Keratinocyte (primary cell): ENCODE data around the gene OR2V2.

Experiments used
- EZH2 ChIP-seq: IDR thresholded peaks from one replicate; pipeline ENCODE4 v1.6.1; 2012; ENCODE audit warnings: inconsistent platforms, mild to moderate bottlenecking, low read length, moderate library complexity
- TF ChIP-seq, protein P1 (sequence below), 3 experiments: IDR thresholded peaks in 1 of 3; conservative IDR thresholded peaks in 1 of 3; optimal IDR thresholded peaks in 1 of 3; 2 replicates in 2 of 3; 3 replicates in 1 of 3; pipeline versions ENCODE3 to v1.5.1; 2011; ENCODE audit warnings: low read length in 3 of 3, mild to moderate bottlenecking in 3 of 3, moderate library complexity in 2 of 3, control low read depth in 1 of 3, inconsistent platforms in 1 of 3; ENCODE audit not compliant: insufficient read depth in 2 of 3; ENCODE audit errors: extremely low read depth in 1 of 3

DNA sequence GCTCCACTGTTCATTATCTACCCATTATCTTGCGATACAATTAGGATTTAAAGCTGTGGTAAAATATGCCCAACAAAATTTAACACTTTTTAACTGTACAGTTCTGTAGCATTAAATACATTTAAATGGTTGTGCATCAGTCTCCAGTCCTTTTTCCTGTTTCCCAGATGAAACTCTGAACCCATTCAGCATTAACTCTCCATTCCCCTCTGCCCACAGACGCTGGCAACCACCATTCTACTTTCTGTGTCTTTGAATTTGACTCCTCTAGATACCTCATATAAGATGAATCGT is 60.5 kb downstream of the OR2V2 start:
- TF ChIP-seq, protein P1, sequence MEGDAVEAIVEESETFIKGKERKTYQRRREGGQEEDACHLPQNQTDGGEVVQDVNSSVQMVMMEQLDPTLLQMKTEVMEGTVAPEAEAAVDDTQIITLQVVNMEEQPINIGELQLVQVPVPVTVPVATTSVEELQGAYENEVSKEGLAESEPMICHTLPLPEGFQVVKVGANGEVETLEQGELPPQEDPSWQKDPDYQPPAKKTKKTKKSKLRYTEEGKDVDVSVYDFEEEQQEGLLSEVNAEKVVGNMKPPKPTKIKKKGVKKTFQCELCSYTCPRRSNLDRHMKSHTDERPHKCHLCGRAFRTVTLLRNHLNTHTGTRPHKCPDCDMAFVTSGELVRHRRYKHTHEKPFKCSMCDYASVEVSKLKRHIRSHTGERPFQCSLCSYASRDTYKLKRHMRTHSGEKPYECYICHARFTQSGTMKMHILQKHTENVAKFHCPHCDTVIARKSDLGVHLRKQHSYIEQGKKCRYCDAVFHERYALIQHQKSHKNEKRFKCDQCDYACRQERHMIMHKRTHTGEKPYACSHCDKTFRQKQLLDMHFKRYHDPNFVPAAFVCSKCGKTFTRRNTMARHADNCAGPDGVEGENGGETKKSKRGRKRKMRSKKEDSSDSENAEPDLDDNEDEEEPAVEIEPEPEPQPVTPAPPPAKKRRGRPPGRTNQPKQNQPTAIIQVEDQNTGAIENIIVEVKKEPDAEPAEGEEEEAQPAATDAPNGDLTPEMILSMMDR (optimal IDR thresholded peaks at IDR 0.05 in 1 of 3, IDR thresholded peaks at IDR 0.05 in 1 of 3, conservative IDR thresholded peaks at IDR 0.05 in 1 of 3; ENCODE audit: extremely low read depth in 1 of 3, insufficient read depth in 2 of 3, low read length in 3 of 3), result no peak
- no peak for TF ChIP-seq EZH2
